ENCODE data around the gene NIPBL. TPM values are rescaled to one million over a fixed set of nuclear protein-coding genes. Genes with fewer than 3 reads are reported as not detected.
A peak's percentile ranks its signal among the peaks of the same experiment; 100 is the strongest.

NIPBL gene
- total and polyA plus RNA-seq, 10 of the 15 experiments (the other 5 are each of a cell fraction or from before 2014, with no cell fraction given), result 10.4 to 50.4 (median 20.2) TPM

DNA sequence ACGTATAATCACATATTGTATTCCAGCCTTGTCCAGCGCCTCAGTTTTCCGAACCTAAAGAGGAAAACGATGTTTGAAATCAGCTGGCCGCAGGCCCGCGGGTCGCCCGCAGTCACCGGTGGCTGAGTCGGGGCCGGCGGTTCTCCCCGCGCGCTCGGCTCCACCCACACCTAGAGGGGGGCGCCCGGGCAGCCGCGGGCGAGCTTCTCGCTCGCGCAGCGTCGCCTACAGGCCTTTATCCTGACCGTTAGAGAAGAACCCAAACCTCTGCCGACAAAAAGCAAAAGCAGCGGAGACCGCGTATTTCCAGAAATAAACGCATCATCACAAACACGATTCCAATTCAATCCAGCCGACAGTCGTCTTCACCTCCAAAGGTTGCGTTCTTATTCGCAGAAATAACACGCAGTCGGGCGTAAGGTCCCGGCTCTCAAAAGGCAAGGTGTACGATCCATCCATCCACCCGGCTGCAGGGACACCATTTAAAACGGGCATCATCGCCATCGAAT lies 725 bp upstream of the NIPBL start (continued):
- TF ChIP-seq, protein P1, sequence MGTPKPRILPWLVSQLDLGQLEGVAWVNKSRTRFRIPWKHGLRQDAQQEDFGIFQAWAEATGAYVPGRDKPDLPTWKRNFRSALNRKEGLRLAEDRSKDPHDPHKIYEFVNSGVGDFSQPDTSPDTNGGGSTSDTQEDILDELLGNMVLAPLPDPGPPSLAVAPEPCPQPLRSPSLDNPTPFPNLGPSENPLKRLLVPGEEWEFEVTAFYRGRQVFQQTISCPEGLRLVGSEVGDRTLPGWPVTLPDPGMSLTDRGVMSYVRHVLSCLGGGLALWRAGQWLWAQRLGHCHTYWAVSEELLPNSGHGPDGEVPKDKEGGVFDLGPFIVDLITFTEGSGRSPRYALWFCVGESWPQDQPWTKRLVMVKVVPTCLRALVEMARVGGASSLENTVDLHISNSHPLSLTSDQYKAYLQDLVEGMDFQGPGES (IDR thresholded peaks at IDR 0.05), result no peak
- TF ChIP-seq BMI1 (IDR thresholded peaks at IDR 0.05; ENCODE audit: borderline replicate concordance) (no peak), TARDBP (IDR thresholded peaks at IDR 0.05; ENCODE audit: borderline replicate concordance) (no peak), CBX5 (IDR thresholded peaks at IDR 0.05; ENCODE audit: low read depth) (no peak), KDM1A (IDR thresholded peaks at IDR 0.05; ENCODE audit: borderline replicate concordance) (no peak), SMAD5 (IDR thresholded peaks at IDR 0.05; ENCODE audit: low read depth) (no peak), NFYB (IDR thresholded peaks at IDR 0.05; ENCODE audit: insufficient read depth, low read depth, low read length) (no peak), HDAC6 (IDR thresholded peaks at IDR 0.05; ENCODE audit: unreplicated experiment) (peak; percentile 13)
- TF ChIP-seq, protein P2, sequence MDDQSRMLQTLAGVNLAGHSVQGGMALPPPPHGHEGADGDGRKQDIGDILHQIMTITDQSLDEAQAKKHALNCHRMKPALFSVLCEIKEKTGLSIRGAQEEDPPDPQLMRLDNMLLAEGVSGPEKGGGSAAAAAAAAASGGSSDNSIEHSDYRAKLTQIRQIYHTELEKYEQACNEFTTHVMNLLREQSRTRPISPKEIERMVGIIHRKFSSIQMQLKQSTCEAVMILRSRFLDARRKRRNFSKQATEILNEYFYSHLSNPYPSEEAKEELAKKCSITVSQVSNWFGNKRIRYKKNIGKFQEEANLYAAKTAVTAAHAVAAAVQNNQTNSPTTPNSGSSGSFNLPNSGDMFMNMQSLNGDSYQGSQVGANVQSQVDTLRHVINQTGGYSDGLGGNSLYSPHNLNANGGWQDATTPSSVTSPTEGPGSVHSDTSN (IDR thresholded peaks at IDR 0.05; ENCODE audit: insufficient replicate concordance, low read depth, low read length), result no peak
- TF ChIP-seq, protein P3, sequence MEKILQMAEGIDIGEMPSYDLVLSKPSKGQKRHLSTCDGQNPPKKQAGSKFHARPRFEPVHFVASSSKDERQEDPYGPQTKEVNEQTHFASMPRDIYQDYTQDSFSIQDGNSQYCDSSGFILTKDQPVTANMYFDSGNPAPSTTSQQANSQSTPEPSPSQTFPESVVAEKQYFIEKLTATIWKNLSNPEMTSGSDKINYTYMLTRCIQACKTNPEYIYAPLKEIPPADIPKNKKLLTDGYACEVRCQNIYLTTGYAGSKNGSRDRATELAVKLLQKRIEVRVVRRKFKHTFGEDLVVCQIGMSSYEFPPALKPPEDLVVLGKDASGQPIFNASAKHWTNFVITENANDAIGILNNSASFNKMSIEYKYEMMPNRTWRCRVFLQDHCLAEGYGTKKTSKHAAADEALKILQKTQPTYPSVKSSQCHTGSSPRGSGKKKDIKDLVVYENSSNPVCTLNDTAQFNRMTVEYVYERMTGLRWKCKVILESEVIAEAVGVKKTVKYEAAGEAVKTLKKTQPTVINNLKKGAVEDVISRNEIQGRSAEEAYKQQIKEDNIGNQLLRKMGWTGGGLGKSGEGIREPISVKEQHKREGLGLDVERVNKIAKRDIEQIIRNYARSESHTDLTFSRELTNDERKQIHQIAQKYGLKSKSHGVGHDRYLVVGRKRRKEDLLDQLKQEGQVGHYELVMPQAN (conservative IDR thresholded peaks at IDR 0.05), result no peak
- TF ChIP-seq, protein P4, sequence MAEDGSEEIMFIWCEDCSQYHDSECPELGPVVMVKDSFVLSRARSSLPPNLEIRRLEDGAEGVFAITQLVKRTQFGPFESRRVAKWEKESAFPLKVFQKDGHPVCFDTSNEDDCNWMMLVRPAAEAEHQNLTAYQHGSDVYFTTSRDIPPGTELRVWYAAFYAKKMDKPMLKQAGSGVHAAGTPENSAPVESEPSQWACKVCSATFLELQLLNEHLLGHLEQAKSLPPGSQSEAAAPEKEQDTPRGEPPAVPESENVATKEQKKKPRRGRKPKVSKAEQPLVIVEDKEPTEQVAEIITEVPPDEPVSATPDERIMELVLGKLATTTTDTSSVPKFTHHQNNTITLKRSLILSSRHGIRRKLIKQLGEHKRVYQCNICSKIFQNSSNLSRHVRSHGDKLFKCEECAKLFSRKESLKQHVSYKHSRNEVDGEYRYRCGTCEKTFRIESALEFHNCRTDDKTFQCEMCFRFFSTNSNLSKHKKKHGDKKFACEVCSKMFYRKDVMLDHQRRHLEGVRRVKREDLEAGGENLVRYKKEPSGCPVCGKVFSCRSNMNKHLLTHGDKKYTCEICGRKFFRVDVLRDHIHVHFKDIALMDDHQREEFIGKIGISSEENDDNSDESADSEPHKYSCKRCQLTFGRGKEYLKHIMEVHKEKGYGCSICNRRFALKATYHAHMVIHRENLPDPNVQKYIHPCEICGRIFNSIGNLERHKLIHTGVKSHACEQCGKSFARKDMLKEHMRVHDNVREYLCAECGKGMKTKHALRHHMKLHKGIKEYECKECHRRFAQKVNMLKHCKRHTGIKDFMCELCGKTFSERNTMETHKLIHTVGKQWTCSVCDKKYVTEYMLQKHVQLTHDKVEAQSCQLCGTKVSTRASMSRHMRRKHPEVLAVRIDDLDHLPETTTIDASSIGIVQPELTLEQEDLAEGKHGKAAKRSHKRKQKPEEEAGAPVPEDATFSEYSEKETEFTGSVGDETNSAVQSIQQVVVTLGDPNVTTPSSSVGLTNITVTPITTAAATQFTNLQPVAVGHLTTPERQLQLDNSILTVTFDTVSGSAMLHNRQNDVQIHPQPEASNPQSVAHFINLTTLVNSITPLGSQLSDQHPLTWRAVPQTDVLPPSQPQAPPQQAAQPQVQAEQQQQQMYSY (CRISPR knock-in tag; IDR thresholded peaks at IDR 0.05), result no peak
- TF ChIP-seq, protein P5, sequence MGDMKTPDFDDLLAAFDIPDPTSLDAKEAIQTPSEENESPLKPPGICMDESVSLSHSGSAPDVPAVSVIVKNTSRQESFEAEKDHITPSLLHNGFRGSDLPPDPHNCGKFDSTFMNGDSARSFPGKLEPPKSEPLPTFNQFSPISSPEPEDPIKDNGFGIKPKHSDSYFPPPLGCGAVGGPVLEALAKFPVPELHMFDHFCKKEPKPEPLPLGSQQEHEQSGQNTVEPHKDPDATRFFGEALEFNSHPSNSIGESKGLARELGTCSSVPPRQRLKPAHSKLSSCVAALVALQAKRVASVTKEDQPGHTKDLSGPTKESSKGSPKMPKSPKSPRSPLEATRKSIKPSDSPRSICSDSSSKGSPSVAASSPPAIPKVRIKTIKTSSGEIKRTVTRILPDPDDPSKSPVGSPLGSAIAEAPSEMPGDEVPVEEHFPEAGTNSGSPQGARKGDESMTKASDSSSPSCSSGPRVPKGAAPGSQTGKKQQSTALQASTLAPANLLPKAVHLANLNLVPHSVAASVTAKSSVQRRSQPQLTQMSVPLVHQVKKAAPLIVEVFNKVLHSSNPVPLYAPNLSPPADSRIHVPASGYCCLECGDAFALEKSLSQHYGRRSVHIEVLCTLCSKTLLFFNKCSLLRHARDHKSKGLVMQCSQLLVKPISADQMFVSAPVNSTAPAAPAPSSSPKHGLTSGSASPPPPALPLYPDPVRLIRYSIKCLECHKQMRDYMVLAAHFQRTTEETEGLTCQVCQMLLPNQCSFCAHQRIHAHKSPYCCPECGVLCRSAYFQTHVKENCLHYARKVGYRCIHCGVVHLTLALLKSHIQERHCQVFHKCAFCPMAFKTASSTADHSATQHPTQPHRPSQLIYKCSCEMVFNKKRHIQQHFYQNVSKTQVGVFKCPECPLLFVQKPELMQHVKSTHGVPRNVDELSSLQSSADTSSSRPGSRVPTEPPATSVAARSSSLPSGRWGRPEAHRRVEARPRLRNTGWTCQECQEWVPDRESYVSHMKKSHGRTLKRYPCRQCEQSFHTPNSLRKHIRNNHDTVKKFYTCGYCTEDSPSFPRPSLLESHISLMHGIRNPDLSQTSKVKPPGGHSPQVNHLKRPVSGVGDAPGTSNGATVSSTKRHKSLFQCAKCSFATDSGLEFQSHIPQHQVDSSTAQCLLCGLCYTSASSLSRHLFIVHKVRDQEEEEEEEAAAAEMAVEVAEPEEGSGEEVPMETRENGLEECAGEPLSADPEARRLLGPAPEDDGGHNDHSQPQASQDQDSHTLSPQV (IDR thresholded peaks at IDR 0.05), result no peak
- TF ChIP-seq, protein P6, sequence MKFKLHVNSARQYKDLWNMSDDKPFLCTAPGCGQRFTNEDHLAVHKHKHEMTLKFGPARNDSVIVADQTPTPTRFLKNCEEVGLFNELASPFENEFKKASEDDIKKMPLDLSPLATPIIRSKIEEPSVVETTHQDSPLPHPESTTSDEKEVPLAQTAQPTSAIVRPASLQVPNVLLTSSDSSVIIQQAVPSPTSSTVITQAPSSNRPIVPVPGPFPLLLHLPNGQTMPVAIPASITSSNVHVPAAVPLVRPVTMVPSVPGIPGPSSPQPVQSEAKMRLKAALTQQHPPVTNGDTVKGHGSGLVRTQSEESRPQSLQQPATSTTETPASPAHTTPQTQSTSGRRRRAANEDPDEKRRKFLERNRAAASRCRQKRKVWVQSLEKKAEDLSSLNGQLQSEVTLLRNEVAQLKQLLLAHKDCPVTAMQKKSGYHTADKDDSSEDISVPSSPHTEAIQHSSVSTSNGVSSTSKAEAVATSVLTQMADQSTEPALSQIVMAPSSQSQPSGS (IDR thresholded peaks at IDR 0.05; ENCODE audit: low read length), result no peak
- TF ChIP-seq, protein P7, sequence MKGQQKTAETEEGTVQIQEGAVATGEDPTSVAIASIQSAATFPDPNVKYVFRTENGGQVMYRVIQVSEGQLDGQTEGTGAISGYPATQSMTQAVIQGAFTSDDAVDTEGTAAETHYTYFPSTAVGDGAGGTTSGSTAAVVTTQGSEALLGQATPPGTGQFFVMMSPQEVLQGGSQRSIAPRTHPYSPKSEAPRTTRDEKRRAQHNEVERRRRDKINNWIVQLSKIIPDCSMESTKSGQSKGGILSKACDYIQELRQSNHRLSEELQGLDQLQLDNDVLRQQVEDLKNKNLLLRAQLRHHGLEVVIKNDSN (IDR thresholded peaks at IDR 0.05; ENCODE audit: borderline replicate concordance, extremely low read length, insufficient read depth, low read depth, low read length), result no peak
